ENCODE measurements around the gene CCDC12.

The CCDC12 gene

DNA sequence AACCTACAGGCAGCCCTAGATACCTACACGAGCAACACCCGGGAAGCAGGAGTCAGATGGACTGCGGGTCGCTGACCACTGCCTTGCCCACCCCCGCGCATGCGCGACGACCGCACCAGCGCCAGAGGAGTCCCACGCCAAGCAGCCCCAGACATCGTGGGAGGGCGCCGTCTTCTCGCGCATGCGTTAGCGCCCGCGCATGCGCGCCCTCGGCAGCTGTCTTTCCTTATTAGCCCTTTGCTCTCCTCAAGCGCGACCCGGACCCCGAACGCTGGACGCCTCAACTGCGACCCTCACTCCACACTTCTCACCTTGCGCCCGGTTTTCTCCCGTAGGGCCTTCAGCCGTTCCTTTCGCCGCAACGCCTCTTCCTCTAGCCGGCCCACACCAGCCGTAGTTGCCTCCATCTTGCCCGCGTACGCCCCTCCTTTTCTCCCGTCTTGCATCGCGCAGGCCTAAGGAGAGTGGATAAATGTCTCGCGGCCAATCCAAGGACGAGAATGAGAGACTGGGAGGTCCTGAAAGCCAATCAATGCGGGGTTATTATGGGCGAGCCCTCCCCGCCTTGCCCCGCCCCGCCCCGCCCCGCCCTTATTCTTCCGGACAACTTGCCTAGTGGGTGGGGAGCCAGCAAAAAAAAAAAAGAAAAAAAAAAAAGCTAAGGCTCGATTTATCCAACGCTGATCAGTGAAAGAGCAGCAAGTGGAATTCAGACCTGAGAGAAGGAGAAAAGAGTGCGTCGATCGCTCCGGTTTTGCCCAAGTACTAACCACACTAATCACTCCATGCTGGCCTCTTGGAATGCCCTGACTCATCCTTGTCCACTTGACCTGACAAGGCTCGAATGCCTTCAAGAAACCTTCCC lies at the start of gene CCDC12:
CCDC12 (minus strand) TSS at position 420 of the 865 bp plus-strand sequence; CDS start at position 407, 13 bp downstream.
- TF ChIP-seq, protein P1, sequence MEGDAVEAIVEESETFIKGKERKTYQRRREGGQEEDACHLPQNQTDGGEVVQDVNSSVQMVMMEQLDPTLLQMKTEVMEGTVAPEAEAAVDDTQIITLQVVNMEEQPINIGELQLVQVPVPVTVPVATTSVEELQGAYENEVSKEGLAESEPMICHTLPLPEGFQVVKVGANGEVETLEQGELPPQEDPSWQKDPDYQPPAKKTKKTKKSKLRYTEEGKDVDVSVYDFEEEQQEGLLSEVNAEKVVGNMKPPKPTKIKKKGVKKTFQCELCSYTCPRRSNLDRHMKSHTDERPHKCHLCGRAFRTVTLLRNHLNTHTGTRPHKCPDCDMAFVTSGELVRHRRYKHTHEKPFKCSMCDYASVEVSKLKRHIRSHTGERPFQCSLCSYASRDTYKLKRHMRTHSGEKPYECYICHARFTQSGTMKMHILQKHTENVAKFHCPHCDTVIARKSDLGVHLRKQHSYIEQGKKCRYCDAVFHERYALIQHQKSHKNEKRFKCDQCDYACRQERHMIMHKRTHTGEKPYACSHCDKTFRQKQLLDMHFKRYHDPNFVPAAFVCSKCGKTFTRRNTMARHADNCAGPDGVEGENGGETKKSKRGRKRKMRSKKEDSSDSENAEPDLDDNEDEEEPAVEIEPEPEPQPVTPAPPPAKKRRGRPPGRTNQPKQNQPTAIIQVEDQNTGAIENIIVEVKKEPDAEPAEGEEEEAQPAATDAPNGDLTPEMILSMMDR (IDR thresholded peaks at IDR 0.05; ENCODE audit: borderline replicate concordance, extremely low read depth, low read length, poor library complexity, severe bottlenecking) = peak; percentile 19
- no peak for TF ChIP-seq EZH2 (IDR thresholded peaks at IDR 0.05; ENCODE audit: borderline replicate concordance, low read depth, low read length, severe bottlenecking)
- peaks cover 20% of the 10 kb centered on the region for H3K36me3 ChIP-seq (ENCODE audit: insufficient read depth, low read length)
- H2AFZ ChIP-seq (ENCODE audit: low read depth, low read length) = peak within 1 kb of the TSS; percentile 77
- peaks cover 36% of the 10 kb centered on the region for H4K20me1 ChIP-seq (ENCODE audit: insufficient read depth, low read length)
- peaks cover 84% of the 10 kb centered on the region for H3K79me2 ChIP-seq (ENCODE audit: insufficient read depth, low read length)
- ATAC-seq (ENCODE audit: insufficient read depth, low read depth) = peak; percentile 83
- DNase-seq = peak; percentile 97
- peak within 1 kb of the TSS; percentile 89 for H3K27ac ChIP-seq (ENCODE audit: low read length)
- peaks cover 69% of the 10 kb centered on the region for H3K4me1 ChIP-seq (ENCODE audit: insufficient read depth, low read length)
- no peaks in the 10 kb centered on the region for H3K27me3 ChIP-seq (ENCODE audit: insufficient read depth, low read length, poor library complexity)
- H3K9ac ChIP-seq (ENCODE audit: low read depth, low read length) = peak within 1 kb of the TSS; percentile 62
- no peaks in the 10 kb centered on the region for H3K9me3 ChIP-seq (ENCODE audit: insufficient read depth, low read length, severe bottlenecking)
- peak within 1 kb of the TSS; percentile 78 to 98; a peak in 3 of 4 replicates for H3K4me3 ChIP-seq (ENCODE audit: low read depth in 1 of 2, low read length in 2 of 2)
- peak within 1 kb of the TSS; percentile 87 for H3K4me2 ChIP-seq (ENCODE audit: insufficient read depth, low read length)

DNA sequence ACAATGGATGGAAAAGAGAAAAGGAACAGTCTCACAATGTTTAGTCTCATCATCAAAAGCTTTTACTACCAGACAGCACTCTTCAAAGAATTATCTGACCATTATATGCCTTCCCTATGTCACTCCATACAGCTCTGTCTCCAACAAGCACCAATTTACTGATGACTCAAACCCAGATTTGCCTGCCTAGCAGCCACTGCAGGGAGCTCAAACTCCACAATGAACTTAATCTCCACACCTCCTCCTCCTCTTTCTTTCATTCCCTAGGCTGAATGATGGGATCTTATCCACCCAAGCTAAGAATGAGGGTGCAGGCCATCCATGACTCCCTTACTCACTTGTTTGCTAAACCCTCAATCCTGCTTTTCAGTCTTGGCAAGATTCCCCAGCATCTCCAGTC lies 48.4 kb upstream of the CCDC12 start:
- H3K27ac ChIP-seq (ENCODE audit: low read length) = peak overlapping the region; percentile 57
- peaks cover 37% of the 10 kb centered on the region for H3K36me3 ChIP-seq (ENCODE audit: insufficient read depth, low read length)
- no peak for TF ChIP-seq EZH2 (IDR thresholded peaks at IDR 0.05; ENCODE audit: borderline replicate concordance, low read depth, low read length, severe bottlenecking)
- TF ChIP-seq, protein P1 (IDR thresholded peaks at IDR 0.05; ENCODE audit: borderline replicate concordance, extremely low read depth, low read length, poor library complexity, severe bottlenecking) = no peak
- H4K20me1 ChIP-seq (ENCODE audit: insufficient read depth, low read length) = no peaks in the 10 kb centered on the region
- no peak overlapping the region for H3K4me3 ChIP-seq (ENCODE audit: low read depth in 1 of 2, low read length in 2 of 2)
- H3K4me2 ChIP-seq (ENCODE audit: insufficient read depth, low read length) = no peak overlapping the region
- DNase-seq (no peak), ATAC-seq (ENCODE audit: insufficient read depth, low read depth) (no peak)
- no peaks in the 10 kb centered on the region for H3K9me3 ChIP-seq (ENCODE audit: insufficient read depth, low read length, severe bottlenecking)
- peaks cover 70% of the 10 kb centered on the region for H3K79me2 ChIP-seq (ENCODE audit: insufficient read depth, low read length)
- H3K9ac ChIP-seq (ENCODE audit: low read depth, low read length) = no peak overlapping the region
- H2AFZ ChIP-seq (ENCODE audit: low read depth, low read length) = no peak overlapping the region
- no peaks in the 10 kb centered on the region for H3K27me3 ChIP-seq (ENCODE audit: insufficient read depth, low read length, poor library complexity)
- peaks cover 28% of the 10 kb centered on the region for H3K4me1 ChIP-seq (ENCODE audit: insufficient read depth, low read length)

DNA sequence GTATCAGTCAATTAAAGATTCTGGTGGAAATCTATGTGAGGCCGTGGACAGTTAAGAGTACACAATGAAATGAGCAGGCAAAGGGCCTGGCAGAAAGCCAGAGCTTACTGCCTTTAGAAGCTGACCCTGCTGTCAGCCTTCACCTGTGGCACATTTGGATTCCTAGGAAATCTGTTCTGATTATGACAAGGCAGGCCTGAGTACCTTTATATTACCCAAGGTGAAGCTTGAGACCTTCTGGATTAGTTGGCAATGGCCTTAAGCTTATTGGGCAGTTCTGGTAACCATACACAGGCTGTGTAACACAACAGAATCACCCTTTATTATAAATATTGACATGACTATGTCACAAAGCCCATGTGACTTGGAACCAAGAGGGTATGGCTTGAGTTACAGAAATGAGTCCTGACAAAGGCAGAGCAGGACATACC lies 46.1 kb upstream of the CCDC12 start:
- Histone ChIP-seq H4K20me1 (ENCODE audit: insufficient read depth, low read length) (no peaks in the 10 kb centered on the region), H3K36me3 (ENCODE audit: insufficient read depth, low read length) (peaks cover 31% of the 10 kb centered on the region)

More for the DNA sequence above, 46.1 kb upstream of the CCDC12 start:
- H3K4me1 ChIP-seq (ENCODE audit: insufficient read depth, low read length) = peaks cover 51% of the 10 kb centered on the region
- ATAC-seq (ENCODE audit: insufficient read depth, low read depth) (no peak), DNase-seq (no peak)
- no peak overlapping the region for H2AFZ ChIP-seq (ENCODE audit: low read depth, low read length)
- H3K9me3 ChIP-seq (ENCODE audit: insufficient read depth, low read length, severe bottlenecking) = no peaks in the 10 kb centered on the region
- no peaks in the 10 kb centered on the region for H3K27me3 ChIP-seq (ENCODE audit: insufficient read depth, low read length, poor library complexity)
- H3K4me2 ChIP-seq (ENCODE audit: insufficient read depth, low read length) = no peak overlapping the region
- H3K27ac ChIP-seq (ENCODE audit: low read length) = peak overlapping the region; percentile 45
- H3K9ac ChIP-seq (ENCODE audit: low read depth, low read length) = no peak overlapping the region
- no peak for TF ChIP-seq EZH2 (IDR thresholded peaks at IDR 0.05; ENCODE audit: borderline replicate concordance, low read depth, low read length, severe bottlenecking)
- TF ChIP-seq, protein P1 (IDR thresholded peaks at IDR 0.05; ENCODE audit: borderline replicate concordance, extremely low read depth, low read length, poor library complexity, severe bottlenecking) = no peak
- H3K79me2 ChIP-seq (ENCODE audit: insufficient read depth, low read length) = peaks cover 68% of the 10 kb centered on the region
- no peak overlapping the region for H3K4me3 ChIP-seq (ENCODE audit: low read depth in 1 of 2, low read length in 2 of 2)

Measured in DND-41 (cell line).